HFFc6 (cell line): ENCODE measurements around the gene ORM1. TPM values are rescaled to one million over a fixed set of nuclear protein-coding genes. Genes with fewer than 3 reads are reported as not detected.

Experiments used
- DNase-seq: peaks from one replicate; pipeline ENCODE4 v3.0.0-alpha.2; 2018
- H3K27ac Mint-ChIP-seq: 2 replicates; pipeline ENCODE4 v1.8.0; 2020; ENCODE audit warnings: mild to moderate bottlenecking, mixed read lengths
- H3K27me3 Mint-ChIP-seq: 2 replicates; pipeline ENCODE4 v1.8.0; 2021; ENCODE audit warnings: mild to moderate bottlenecking, moderate library complexity, mixed read lengths; ENCODE audit not compliant: insufficient read depth
- H3K36me3 Mint-ChIP-seq: 2 replicates; pipeline ENCODE4 v1.8.0; 2021; ENCODE audit warnings: low read depth, mixed read lengths
- H3K4me1 Mint-ChIP-seq: 2 replicates; pipeline ENCODE4 v1.8.0; 2020; ENCODE audit warnings: low read depth, mixed read lengths
- H3K4me3 Mint-ChIP-seq: 2 replicates; pipeline ENCODE4 v1.8.0; 2020; ENCODE audit warnings: mild to moderate bottlenecking, moderate library complexity, mixed read lengths
- H3K9me3 Mint-ChIP-seq: 2 replicates; pipeline ENCODE4 v1.8.0; 2020; ENCODE audit warnings: mild to moderate bottlenecking, mixed read lengths
- total RNA-seq, 6 experiments: library from RNA; stranded (reverse); fragmentation: NEBNext Ultra II Directional; extraction: Animal tissue kit (Norgen Biotek cat#: 25700); gene quantifications; 2 replicates in 1 of 6; 3 replicates in 5 of 6; pipeline ENCODE4 v1.2.3, GENCODE V29; 2021
- TF ChIP-seq, protein P1 (sequence below): fragments of 200-600 bp; sonication (generic); IDR thresholded peaks from 2 replicates; pipeline ENCODE4 v1.5.0; 2021; ENCODE audit warnings: antibody characterized with exemption, mild to moderate bottlenecking

ORM1 gene
- total RNA-seq, 6 experiments from 2014 or later = not detected

GRCh38 chr9:114370968-114371320, 48.0 kb downstream of the ORM1 start:
- TF ChIP-seq, protein P1, sequence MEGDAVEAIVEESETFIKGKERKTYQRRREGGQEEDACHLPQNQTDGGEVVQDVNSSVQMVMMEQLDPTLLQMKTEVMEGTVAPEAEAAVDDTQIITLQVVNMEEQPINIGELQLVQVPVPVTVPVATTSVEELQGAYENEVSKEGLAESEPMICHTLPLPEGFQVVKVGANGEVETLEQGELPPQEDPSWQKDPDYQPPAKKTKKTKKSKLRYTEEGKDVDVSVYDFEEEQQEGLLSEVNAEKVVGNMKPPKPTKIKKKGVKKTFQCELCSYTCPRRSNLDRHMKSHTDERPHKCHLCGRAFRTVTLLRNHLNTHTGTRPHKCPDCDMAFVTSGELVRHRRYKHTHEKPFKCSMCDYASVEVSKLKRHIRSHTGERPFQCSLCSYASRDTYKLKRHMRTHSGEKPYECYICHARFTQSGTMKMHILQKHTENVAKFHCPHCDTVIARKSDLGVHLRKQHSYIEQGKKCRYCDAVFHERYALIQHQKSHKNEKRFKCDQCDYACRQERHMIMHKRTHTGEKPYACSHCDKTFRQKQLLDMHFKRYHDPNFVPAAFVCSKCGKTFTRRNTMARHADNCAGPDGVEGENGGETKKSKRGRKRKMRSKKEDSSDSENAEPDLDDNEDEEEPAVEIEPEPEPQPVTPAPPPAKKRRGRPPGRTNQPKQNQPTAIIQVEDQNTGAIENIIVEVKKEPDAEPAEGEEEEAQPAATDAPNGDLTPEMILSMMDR = no peak
- Mint-ChIP-seq H3K36me3 (no peaks in the 10 kb centered on the region; the same call in 1 of the 2 replicates), H3K27ac (no peak overlapping the region), H3K9me3 (no peaks in the 10 kb centered on the region), H3K4me1 (peaks cover 26% of the 10 kb centered on the region), H3K4me3 (no peak overlapping the region), H3K27me3 (peaks cover 3% of the 10 kb centered on the region)
- no peak for DNase-seq

- Mint-ChIP-seq H3K27ac (peak overlapping the region; percentile 85; the same call in 1 of the 2 replicates), H3K36me3 (no peaks in the 10 kb centered on the region; the same call in 1 of the 2 replicates), H3K4me3 (peak overlapping the region; percentile 11; the same call in 1 of the 2 replicates), H3K9me3 (no peaks in the 10 kb centered on the region), H3K4me1 (peaks cover 21% of the 10 kb centered on the region), H3K27me3 (peaks cover 3% of the 10 kb centered on the region; the same call in 1 of the 2 replicates)
- DNase-seq = no peak
- TF ChIP-seq, protein P1 = no peak
These were observed 48.5 kb downstream of the ORM1 start for GRCh38 chr9:114371343-114371944.

- H3K27me3 Mint-ChIP-seq = peaks cover 3% of the 10 kb centered on the region; the same call in 1 of the 2 replicates
- TF ChIP-seq, protein P1 = no peak
- H3K9me3 Mint-ChIP-seq = no peaks in the 10 kb centered on the region
- H3K4me3 Mint-ChIP-seq = peak overlapping the region; percentile 11; the same call in 1 of the 2 replicates
- peak overlapping the region; percentile 85 for H3K27ac Mint-ChIP-seq
- peaks cover 13% of the 10 kb centered on the region for H3K4me1 Mint-ChIP-seq
- peak; percentile 65 for DNase-seq
- H3K36me3 Mint-ChIP-seq = no peaks in the 10 kb centered on the region; the same call in 1 of the 2 replicates
These were observed 49.3 kb downstream of the ORM1 start for GRCh38 chr9:114371973-114372917.

GRCh38 chr9:114372921-114373448, 50.1 kb downstream of the ORM1 start:
- Mint-ChIP-seq H3K27ac (peak overlapping the region; percentile 85; the same call in 1 of the 2 replicates), H3K4me1 (peaks cover 12% of the 10 kb centered on the region), H3K27me3 (peaks cover 3% of the 10 kb centered on the region; the same call in 1 of the 2 replicates), H3K4me3 (no peak overlapping the region), H3K36me3 (peaks cover 5% of the 10 kb centered on the region), H3K9me3 (no peaks in the 10 kb centered on the region)
- TF ChIP-seq, protein P1 = no peak
- DNase-seq = no peak

GRCh38 chr9:114373960-114374730, 51.2 kb downstream of the ORM1 start:
- H3K27me3 Mint-ChIP-seq = peaks cover 3% of the 10 kb centered on the region; the same call in 1 of the 2 replicates
- H3K27ac Mint-ChIP-seq = no peak overlapping the region
- TF ChIP-seq, protein P1 = no peak
- H3K4me3 Mint-ChIP-seq = no peak overlapping the region
- H3K4me1 Mint-ChIP-seq = peaks cover 12% of the 10 kb centered on the region
- H3K9me3 Mint-ChIP-seq = no peaks in the 10 kb centered on the region
- no peak for DNase-seq
- peaks cover 12% of the 10 kb centered on the region for H3K36me3 Mint-ChIP-seq
